Measurements from ENCODE around the gene ZNF646.
A peak's percentile ranks its signal among the peaks of the same experiment; 100 is the strongest.

Gene ZNF646

GRCh38 chr16:31113121-31114120 lies 39.2 kb downstream of the ZNF646 start:
- DNase-seq (ENCODE audit: low spot score) = no peak
- TF ChIP-seq, protein P1, sequence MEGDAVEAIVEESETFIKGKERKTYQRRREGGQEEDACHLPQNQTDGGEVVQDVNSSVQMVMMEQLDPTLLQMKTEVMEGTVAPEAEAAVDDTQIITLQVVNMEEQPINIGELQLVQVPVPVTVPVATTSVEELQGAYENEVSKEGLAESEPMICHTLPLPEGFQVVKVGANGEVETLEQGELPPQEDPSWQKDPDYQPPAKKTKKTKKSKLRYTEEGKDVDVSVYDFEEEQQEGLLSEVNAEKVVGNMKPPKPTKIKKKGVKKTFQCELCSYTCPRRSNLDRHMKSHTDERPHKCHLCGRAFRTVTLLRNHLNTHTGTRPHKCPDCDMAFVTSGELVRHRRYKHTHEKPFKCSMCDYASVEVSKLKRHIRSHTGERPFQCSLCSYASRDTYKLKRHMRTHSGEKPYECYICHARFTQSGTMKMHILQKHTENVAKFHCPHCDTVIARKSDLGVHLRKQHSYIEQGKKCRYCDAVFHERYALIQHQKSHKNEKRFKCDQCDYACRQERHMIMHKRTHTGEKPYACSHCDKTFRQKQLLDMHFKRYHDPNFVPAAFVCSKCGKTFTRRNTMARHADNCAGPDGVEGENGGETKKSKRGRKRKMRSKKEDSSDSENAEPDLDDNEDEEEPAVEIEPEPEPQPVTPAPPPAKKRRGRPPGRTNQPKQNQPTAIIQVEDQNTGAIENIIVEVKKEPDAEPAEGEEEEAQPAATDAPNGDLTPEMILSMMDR (IDR thresholded peaks at IDR 0.05; ENCODE audit: extremely low read depth, missing control alignments) = no peak

GRCh38 chr16:31114468-31114867 lies 40.2 kb downstream of the ZNF646 start:
- DNase-seq (ENCODE audit: low spot score) = no peak
- TF ChIP-seq, protein P1 (IDR thresholded peaks at IDR 0.05; ENCODE audit: extremely low read depth, missing control alignments) = no peak

GRCh38 chr16:31117384-31118222 lies 43.4 kb downstream of the ZNF646 start, which contains the start of gene KAT8:
Gene KAT8, plus strand, starts transcription at chr16:31117664. Its CDS starts 18 bp downstream, at chr16:31117682.
- peak; percentile 99 for DNase-seq (ENCODE audit: low spot score)
- TF ChIP-seq, protein P1 (IDR thresholded peaks at IDR 0.05; ENCODE audit: extremely low read depth, missing control alignments) = no peak

GRCh38 chr16:31118223-31119155 lies 44.3 kb downstream of the ZNF646 start:
- TF ChIP-seq, protein P1 (IDR thresholded peaks at IDR 0.05; ENCODE audit: extremely low read depth, missing control alignments) = no peak
- DNase-seq (ENCODE audit: low spot score) = no peak

DNA sequence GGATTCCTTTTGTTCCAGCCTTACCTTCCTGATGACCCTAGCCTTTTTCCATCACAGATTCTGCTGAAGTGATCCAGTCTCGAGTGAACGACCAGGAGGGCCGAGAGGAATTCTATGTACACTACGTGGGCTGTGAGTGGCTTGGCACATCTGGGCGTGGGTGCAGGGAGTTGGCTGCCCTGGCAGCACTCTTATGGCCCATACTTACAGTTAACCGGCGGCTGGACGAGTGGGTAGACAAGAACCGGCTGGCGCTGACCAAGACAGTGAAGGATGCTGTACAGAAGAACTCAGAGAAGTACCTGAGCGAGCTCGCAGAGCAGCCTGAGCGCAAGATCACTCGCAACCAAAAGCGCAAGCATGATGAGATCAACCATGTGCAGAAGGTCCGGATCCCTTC lies 45.9 kb downstream of the ZNF646 start:
- no peak for DNase-seq (ENCODE audit: low spot score)
- TF ChIP-seq, protein P1 (IDR thresholded peaks at IDR 0.05; ENCODE audit: extremely low read depth, missing control alignments) = no peak

DNA sequence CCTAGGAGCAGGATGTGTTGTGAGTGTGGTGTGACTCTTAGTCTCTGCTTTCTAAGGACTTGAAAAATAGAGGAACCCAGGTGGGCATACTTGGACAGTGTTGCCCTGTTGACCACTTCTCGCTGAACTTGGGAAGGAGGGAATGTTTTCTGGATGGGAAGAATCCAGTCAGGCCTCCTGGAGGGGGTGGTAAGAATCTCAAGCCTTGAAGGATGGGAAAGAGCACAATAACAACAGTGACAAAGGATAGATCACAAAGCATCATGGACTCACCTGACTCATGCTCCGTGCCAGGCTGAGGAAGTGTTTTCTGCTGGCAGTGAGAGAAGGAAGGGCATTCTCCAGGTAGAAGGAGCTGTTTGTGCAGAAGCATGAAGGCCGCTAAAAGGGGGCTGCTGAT lies 51.6 kb downstream of the ZNF646 start:
- DNase-seq (ENCODE audit: low spot score) = no peak
- TF ChIP-seq, protein P1 (IDR thresholded peaks at IDR 0.05; ENCODE audit: extremely low read depth, missing control alignments) = no peak

Data from GM20000 (cell line).